Endothelial cell of umbilical vein (primary cell): ENCODE data around the gene ADAM23. TPM values are rescaled to one million over a fixed set of nuclear protein-coding genes. Genes with fewer than 3 reads are reported as not detected.
A peak's percentile ranks its signal among the peaks of the same experiment; 100 is the strongest.

ENCODE experiments used
- Bru-seq: library from RNA; stranded (reverse); fragments of 400-500 nt; gene quantifications from one replicate; lab custom pipeline; 2021; lab: Mats Ljungman, UMichigan
- BruChase-seq, 2 experiments: library from RNA; stranded (reverse); fragments of 400-500 nt; gene quantifications; one replicate each; lab custom pipeline; 2021; lab: Mats Ljungman, UMichigan
- BruUV-seq: library from RNA; stranded (reverse); fragments of 400-500 nt; replicated peaks from 2 replicates; lab custom pipeline; 2021; lab: Mats Ljungman, UMichigan
- CTCF ChIA-PET: fragments of 300-600, 350-600 bp; sonication (Branson Sonifier 250); formaldehyde crosslinking; loops from one replicate; lab custom pipeline; 2021; ENCODE audit warnings: antibody characterized with exemption, inconsistent platforms; lab: Charles Lee
- POLR2A ChIA-PET: fragments of 300-600, 350-600 bp; sonication (Branson Sonifier 250); formaldehyde crosslinking; loops from one replicate; lab custom pipeline; 2021; ENCODE audit warnings: antibody characterized with exemption, inconsistent platforms; lab: Charles Lee
- DNase-seq: peaks from one replicate; pipeline ENCODE4 v3.0.0-alpha.2; 2011; ENCODE audit warnings: low read depth, low spot score
- FAIRE-seq: peaks from 2 replicates; lab custom pipeline; 2011; peaks lifted over from hg19 to GRCh38; lab: Jason Lieb, UNC
- H2AFZ ChIP-seq: 2 replicates; pipeline ENCODE4 v1.6.0; 2012; ENCODE audit warnings: low read depth, low read length, control low read depth, inconsistent platforms
- H3K27ac ChIP-seq: 2 replicates; pipeline ENCODE4 v1.5.1; 2011; ENCODE audit warnings: low read depth, mild to moderate bottlenecking, control low read depth, low read length, moderate library complexity; ENCODE audit not compliant: insufficient read depth
- H3K27me3 ChIP-seq, 2 experiments: 2 replicates each; pipeline versions ENCODE4 v1.6.0 to v1.6.1; 2011; ENCODE audit warnings: low read length in 2 of 2, mixed read lengths in 1 of 2; ENCODE audit not compliant: control insufficient read depth in 2 of 2, insufficient read depth in 2 of 2
- H3K36me3 ChIP-seq, 2 experiments: 2 replicates in 1 of 2; 3 replicates in 1 of 2; pipeline ENCODE4 v1.5.1; 2011; ENCODE audit warnings: low read length in 2 of 2, mild to moderate bottlenecking in 1 of 2, moderate library complexity in 1 of 2; ENCODE audit not compliant: control insufficient read depth in 2 of 2, insufficient read depth in 2 of 2; ENCODE audit errors: extremely low read depth in 1 of 2
- H3K4me1 ChIP-seq: 3 replicates; pipeline ENCODE4 v1.5.1; 2011; ENCODE audit warnings: mild to moderate bottlenecking, low read length; ENCODE audit not compliant: control insufficient read depth, insufficient read depth; ENCODE audit errors: extremely low read depth
- H3K4me2 ChIP-seq: 2 replicates; pipeline ENCODE4 v1.6.1; 2011; ENCODE audit warnings: low read length, control low read depth, mixed read lengths; ENCODE audit not compliant: insufficient read depth
- H3K4me3 ChIP-seq, 3 experiments: fragments of 200-600 bp in 1 of 3; sonication (generic), shearing (Covaris generic) in 1 of 3; replicated peaks in 1 of 3; 2 replicates each; pipeline ENCODE4 v1.5.1; 2011 to 2016; ENCODE audit warnings: control low read depth in 3 of 3, low read length in 3 of 3, mild to moderate bottlenecking in 2 of 3, inconsistent platforms in 1 of 3, low read depth in 1 of 3, moderate library complexity in 1 of 3; ENCODE audit not compliant: insufficient read depth in 1 of 3
- H3K79me2 ChIP-seq: 2 replicates; pipeline ENCODE4 v1.6.0; 2012; ENCODE audit warnings: low read length, inconsistent platforms; ENCODE audit not compliant: control insufficient read depth, insufficient read depth
- H3K9ac ChIP-seq: replicated peaks from 2 replicates; pipeline ENCODE3; 2011; ENCODE audit warnings: low read length, control low read depth; ENCODE audit not compliant: insufficient read depth; ENCODE audit errors: extremely low read depth
- H3K9me1 ChIP-seq: replicated peaks from 3 replicates; pipeline ENCODE4 v1.6.0; 2011; ENCODE audit warnings: mild to moderate bottlenecking, low read length; ENCODE audit not compliant: control insufficient read depth, insufficient read depth; ENCODE audit errors: extremely low read depth
- H3K9me3 ChIP-seq: replicated peaks from 2 replicates; pipeline ENCODE4 v1.5.1; 2012; ENCODE audit warnings: low read length, inconsistent platforms; ENCODE audit not compliant: control insufficient read depth, insufficient read depth
- H4K20me1 ChIP-seq: replicated peaks from 2 replicates; pipeline ENCODE3; 2011; ENCODE audit warnings: mild to moderate bottlenecking, low read length; ENCODE audit not compliant: control insufficient read depth, insufficient read depth; ENCODE audit errors: extremely low read depth
- CTCF ChIP-seq, 2 donors: IDR thresholded peaks; 1 replicate in 1 of 2; 2 replicates in 1 of 2; pipeline ENCODE4 v1.5.1; 2011; ENCODE audit warnings: low read length in 2 of 2, mild to moderate bottlenecking in 2 of 2, moderate library complexity in 2 of 2, control low read depth in 1 of 2, inconsistent platforms in 1 of 2, low read depth in 1 of 2; ENCODE audit not compliant: insufficient read depth in 1 of 2; ENCODE audit errors: extremely low read depth in 1 of 2
- EZH2 ChIP-seq: IDR thresholded peaks from 2 replicates; pipeline ENCODE4 v1.6.1; 2012; ENCODE audit warnings: borderline replicate concordance, low read depth, mild to moderate bottlenecking, moderate library complexity, low read length, inconsistent platforms; ENCODE audit not compliant: severe bottlenecking
- FOS ChIP-seq: IDR thresholded peaks from 2 replicates; pipeline ENCODE4 v1.6.1; 2011; ENCODE audit warnings: mild to moderate bottlenecking, low read length, moderate library complexity, borderline replicate concordance; ENCODE audit not compliant: insufficient read depth
- GATA2 ChIP-seq: IDR thresholded peaks from 2 replicates; pipeline ENCODE4 v1.7.0; 2011; ENCODE audit warnings: low read depth, mild to moderate bottlenecking, moderate library complexity, mixed read lengths, low read length; ENCODE audit not compliant: insufficient read length, insufficient read depth
- JUN ChIP-seq: IDR thresholded peaks from 2 replicates; pipeline ENCODE4 v1.6.1; 2011; ENCODE audit warnings: borderline replicate concordance, low read depth; ENCODE audit not compliant: insufficient read length, insufficient read depth
- MAX ChIP-seq: IDR thresholded peaks from 2 replicates; pipeline ENCODE4 v1.6.1; 2011; ENCODE audit not compliant: insufficient read depth, insufficient read length
- MYC ChIP-seq: IDR thresholded peaks from one replicate; pipeline ENCODE4 v1.6.1; 2011; ENCODE audit warnings: mild to moderate bottlenecking, low read depth, low read length
- POLR2A ChIP-seq: IDR thresholded peaks from 2 replicates; pipeline ENCODE4 v1.6.1; 2012; ENCODE audit warnings: low read depth, mild to moderate bottlenecking, control low read depth, low read length
- POLR2AphosphoS5 ChIP-seq: IDR thresholded peaks from 2 replicates; pipeline ENCODE4 v1.6.1; 2012; ENCODE audit warnings: low read depth, mild to moderate bottlenecking, control low read depth, low read length, moderate library complexity; ENCODE audit not compliant: insufficient read depth
- dilution Hi-C: fragments of 300-500 bp; cut with MboI; formaldehyde crosslinking; loops from one replicate; pipeline ENCODE4 v1.15.0; 2019; ENCODE audit warnings: low sequenced_read_pairs; ENCODE audit not compliant: extremely low pct_ligation_motif_present
- intact Hi-C: fragments of 100-400 bp; cut with micrococcal nuclease; formaldehyde crosslinking; loops from one replicate; pipeline ENCODE4 v1.10.0; 2022
- long read RNA-seq: library from polyadenylated mRNA; stranded (forward); transcript quantifications from one replicate; pipeline ENCODE4 v2.0.0, GENCODE V29; 2021
- polyA minus RNA-seq, 3 experiments: library from RNA; depleted of rRNA, polyadenylated mRNA; stranded (reverse); fragments of >200 nt; gene quantifications; 1 replicate in 1 of 3; 2 replicates in 2 of 3; pipeline ENCODE4 v1.2.3, GENCODE V29; 2011
- polyA plus RNA-seq, 4 experiments: library from polyadenylated mRNA; depleted of rRNA in 3 of 4; stranded (reverse) in 3 of 4; unstranded in 1 of 4; fragments of >200 nt; gene quantifications; 2 replicates each; pipeline versions ENCODE4 v1.2.1 to v1.2.3, GENCODE V29; 2011 to 2012; ENCODE audit warnings: missing spikeins in 1 of 4
- total RNA-seq: library from RNA; stranded (reverse); gene quantifications from 2 replicates; pipeline ENCODE4 v1.2.3, GENCODE V29; 2021

The ADAM23 gene
- total RNA-seq, result 20.6 and 38.5 TPM in 2 replicates
- 15.8 and 20.6 TPM in 2 replicates for polyA plus RNA-seq
- 30.9 and 31.9 TPM in 2 replicates for polyA plus RNA-seq (2011; cell fraction: cytosol; rRNA removed)
- 19.9 and 23.7 TPM in 2 replicates for polyA plus RNA-seq (2011; cell fraction: nucleus; rRNA removed)
- polyA plus RNA-seq (2012), result 23.6 and 33.5 TPM in 2 replicates
- polyA minus RNA-seq, result 35.4 and 36.0 TPM in 2 replicates
- polyA minus RNA-seq (2011; cell fraction: cytosol; rRNA and poly(A)+ RNA removed), result not detected
- polyA minus RNA-seq (2011; cell fraction: nucleus; rRNA and poly(A)+ RNA removed), result 23.1 and 28.1 TPM in 2 replicates
- Bru-seq, nascent RNA, result percentile 66 among the genes with signal in this experiment
- percentile 50 among the genes with signal in this experiment for BruChase-seq, experiment 1, labeled RNA remaining after a 6-hour chase
- BruChase-seq, experiment 2, labeled RNA remaining after a 2-hour chase, result percentile 64 among the genes with signal in this experiment
- long read RNA-seq, full-length matches to known transcripts, result 13 of 24 reads
- long read RNA-seq, partial matches to known transcripts, result 6 of 24 reads
- long read RNA-seq, other reads (novel, unspliced or antisense), result 5 of 24 reads

GRCh38 chr2:206442833-206443734 is at the start of gene ADAM23:
TSS of gene ADAM23 (plus strand) at chr2:206443532. CDS start at chr2:206443867, 335 bp downstream.
- Histone ChIP-seq H3K79me2 (peaks cover 4% of the 10 kb centered on the region), H3K9me3 (no peaks in the 10 kb centered on the region), H3K4me3 (peak within 1 kb of the TSS; percentile 40 to 56 (median 55)), H2AFZ (peak within 1 kb of the TSS; percentile 60), H4K20me1 (no peaks in the 10 kb centered on the region), H3K9me1 (no peaks in the 10 kb centered on the region), H3K4me2 (peak within 1 kb of the TSS; percentile 68), H3K27me3 (peaks cover 2 to 8% of the 10 kb centered on the region in 2 experiments), H3K27ac (no peak within 1 kb of the TSS), H3K9ac (no peak within 1 kb of the TSS), H3K4me1 (peaks cover 9% of the 10 kb centered on the region), H3K36me3 (no peaks in the 10 kb centered on the region)
- FAIRE-seq (peak; percentile 55), DNase-seq (peak; percentile 60)
- POLR2A ChIA-PET, result no interaction called here
- CTCF ChIA-PET, result interaction anchor here (0.8 to 1.6 kb wide), 2 partner anchors 20 to 51 kb away, joined by 5 to 8 read pairs; no protein-coding TSS in a partner anchor
- no TSS peak for BruUV-seq
- TF ChIP-seq MAX, result no peak
- no peak for TF ChIP-seq JUN
- TF ChIP-seq POLR2AphosphoS5, result peak; percentile 60
- TF ChIP-seq EZH2, result no peak
- TF ChIP-seq FOS, result peak; percentile 24
- TF ChIP-seq CTCF (IDR thresholded peaks at IDR 0.05; ENCODE audit: extremely low read depth in 1 of 2, insufficient read depth in 1 of 2, low read depth in 1 of 2, low read length in 2 of 2), result peak; percentile 30 to 63
- no peak for TF ChIP-seq GATA2
- TF ChIP-seq POLR2A, result peak; percentile 80
- no peak for TF ChIP-seq MYC
- intact Hi-C loops, result loop anchor here (1.0 to 10.0 kb wide), 5 partner anchors 19 to 284 kb away; partner anchors contain the start of genes EEF1B2 and NDUFS1
- dilution Hi-C loops, result no loop called here
